HL-60 (cell line): Measurements from ENCODE around the gene F5.

Source experiments
- GABPA ChIP-seq: IDR thresholded peaks from 2 replicates; pipeline ENCODE4 v1.6.1; 2012; ENCODE audit warnings: low read depth
- POLR2AphosphoS5 ChIP-seq: IDR thresholded peaks from 2 replicates; pipeline ENCODE4 v1.6.1; 2012; ENCODE audit warnings: low read depth
- SPI1 ChIP-seq: IDR thresholded peaks from 2 replicates; pipeline ENCODE4 v1.6.1; 2012; ENCODE audit warnings: low read depth, mild to moderate bottlenecking, borderline replicate concordance
- TF ChIP-seq, protein P1 (sequence below): IDR thresholded peaks from one replicate; pipeline ENCODE4 v1.5.1; 2011; ENCODE audit warnings: low read length, control low read depth, inconsistent platforms; ENCODE audit not compliant: insufficient read depth
- TF ChIP-seq, protein P2 (sequence below): IDR thresholded peaks from 2 replicates; pipeline ENCODE4 v1.6.1; 2012; ENCODE audit warnings: low read depth; ENCODE audit not compliant: insufficient replicate concordance

DNA sequence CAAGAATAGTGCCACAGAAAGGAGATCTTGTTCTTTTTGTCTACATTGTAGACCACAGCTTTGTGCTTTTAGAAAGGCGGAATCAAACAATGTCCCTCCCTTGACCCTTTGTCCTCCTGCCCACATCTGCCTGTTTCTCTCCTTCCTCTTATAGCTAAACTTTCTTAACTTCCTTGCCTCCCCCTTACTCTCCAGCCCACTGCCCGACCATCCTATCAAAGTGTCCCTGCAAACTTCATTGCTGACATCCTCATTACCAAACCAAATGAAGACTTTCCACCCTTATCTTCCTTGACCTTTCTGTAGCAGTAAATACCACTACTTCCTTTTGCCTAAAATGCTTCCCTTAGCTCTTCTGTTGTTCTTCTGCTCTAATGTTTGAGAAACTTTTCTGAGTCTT lies 38.6 kb upstream of the F5 start:
- TF ChIP-seq, protein P1, sequence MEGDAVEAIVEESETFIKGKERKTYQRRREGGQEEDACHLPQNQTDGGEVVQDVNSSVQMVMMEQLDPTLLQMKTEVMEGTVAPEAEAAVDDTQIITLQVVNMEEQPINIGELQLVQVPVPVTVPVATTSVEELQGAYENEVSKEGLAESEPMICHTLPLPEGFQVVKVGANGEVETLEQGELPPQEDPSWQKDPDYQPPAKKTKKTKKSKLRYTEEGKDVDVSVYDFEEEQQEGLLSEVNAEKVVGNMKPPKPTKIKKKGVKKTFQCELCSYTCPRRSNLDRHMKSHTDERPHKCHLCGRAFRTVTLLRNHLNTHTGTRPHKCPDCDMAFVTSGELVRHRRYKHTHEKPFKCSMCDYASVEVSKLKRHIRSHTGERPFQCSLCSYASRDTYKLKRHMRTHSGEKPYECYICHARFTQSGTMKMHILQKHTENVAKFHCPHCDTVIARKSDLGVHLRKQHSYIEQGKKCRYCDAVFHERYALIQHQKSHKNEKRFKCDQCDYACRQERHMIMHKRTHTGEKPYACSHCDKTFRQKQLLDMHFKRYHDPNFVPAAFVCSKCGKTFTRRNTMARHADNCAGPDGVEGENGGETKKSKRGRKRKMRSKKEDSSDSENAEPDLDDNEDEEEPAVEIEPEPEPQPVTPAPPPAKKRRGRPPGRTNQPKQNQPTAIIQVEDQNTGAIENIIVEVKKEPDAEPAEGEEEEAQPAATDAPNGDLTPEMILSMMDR, result no peak
- TF ChIP-seq POLR2AphosphoS5 (no peak), GABPA (no peak), SPI1 (no peak)
- TF ChIP-seq, protein P2, sequence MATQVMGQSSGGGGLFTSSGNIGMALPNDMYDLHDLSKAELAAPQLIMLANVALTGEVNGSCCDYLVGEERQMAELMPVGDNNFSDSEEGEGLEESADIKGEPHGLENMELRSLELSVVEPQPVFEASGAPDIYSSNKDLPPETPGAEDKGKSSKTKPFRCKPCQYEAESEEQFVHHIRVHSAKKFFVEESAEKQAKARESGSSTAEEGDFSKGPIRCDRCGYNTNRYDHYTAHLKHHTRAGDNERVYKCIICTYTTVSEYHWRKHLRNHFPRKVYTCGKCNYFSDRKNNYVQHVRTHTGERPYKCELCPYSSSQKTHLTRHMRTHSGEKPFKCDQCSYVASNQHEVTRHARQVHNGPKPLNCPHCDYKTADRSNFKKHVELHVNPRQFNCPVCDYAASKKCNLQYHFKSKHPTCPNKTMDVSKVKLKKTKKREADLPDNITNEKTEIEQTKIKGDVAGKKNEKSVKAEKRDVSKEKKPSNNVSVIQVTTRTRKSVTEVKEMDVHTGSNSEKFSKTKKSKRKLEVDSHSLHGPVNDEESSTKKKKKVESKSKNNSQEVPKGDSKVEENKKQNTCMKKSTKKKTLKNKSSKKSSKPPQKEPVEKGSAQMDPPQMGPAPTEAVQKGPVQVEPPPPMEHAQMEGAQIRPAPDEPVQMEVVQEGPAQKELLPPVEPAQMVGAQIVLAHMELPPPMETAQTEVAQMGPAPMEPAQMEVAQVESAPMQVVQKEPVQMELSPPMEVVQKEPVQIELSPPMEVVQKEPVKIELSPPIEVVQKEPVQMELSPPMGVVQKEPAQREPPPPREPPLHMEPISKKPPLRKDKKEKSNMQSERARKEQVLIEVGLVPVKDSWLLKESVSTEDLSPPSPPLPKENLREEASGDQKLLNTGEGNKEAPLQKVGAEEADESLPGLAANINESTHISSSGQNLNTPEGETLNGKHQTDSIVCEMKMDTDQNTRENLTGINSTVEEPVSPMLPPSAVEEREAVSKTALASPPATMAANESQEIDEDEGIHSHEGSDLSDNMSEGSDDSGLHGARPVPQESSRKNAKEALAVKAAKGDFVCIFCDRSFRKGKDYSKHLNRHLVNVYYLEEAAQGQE, result no peak
